ENCODE measurements around the gene PCCA.
"Not testable (repeated sequence)": the region's sequence is repeated elsewhere in the genome, so short reads cannot be mapped to it uniquely, and the experiment has no call there.

The PCCA gene

GRCh38 chr13:100141461-100141961 is 52.6 kb downstream of the PCCA start:
- DNase-seq = not testable (repeated sequence)

- no peak for DNase-seq
Measured at GRCh38 chr13:100146534-100146933, 57.6 kb downstream of the PCCA start.

- no peak for DNase-seq
Measured at GRCh38 chr13:100147825-100148224, 58.9 kb downstream of the PCCA start.

- no peak for DNase-seq
Measured at GRCh38 chr13:100148422-100148821, 59.5 kb downstream of the PCCA start.

DNA sequence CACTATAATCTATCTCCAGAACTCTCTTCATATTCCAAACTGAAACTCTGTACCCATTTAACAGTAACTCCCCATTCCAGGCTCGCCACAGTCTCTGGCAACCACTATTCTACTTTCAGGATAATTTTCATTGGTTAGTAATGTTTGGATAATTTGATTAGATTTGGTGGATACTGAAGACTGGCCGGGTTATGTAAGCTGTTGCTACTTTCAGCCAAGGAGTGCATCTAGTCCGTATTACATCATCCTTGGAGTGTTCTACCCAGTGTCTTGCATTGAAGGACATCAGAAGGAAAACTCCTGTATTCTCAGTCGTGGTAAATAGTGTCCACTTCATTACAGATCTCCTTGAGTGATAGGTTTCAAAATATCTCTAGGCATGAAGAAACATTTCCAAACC is 60.5 kb downstream of the PCCA start:
- DNase-seq = no peak

GRCh38 chr13:100150711-100151110 is 61.8 kb downstream of the PCCA start:
- not testable (repeated sequence) for DNase-seq

DNA sequence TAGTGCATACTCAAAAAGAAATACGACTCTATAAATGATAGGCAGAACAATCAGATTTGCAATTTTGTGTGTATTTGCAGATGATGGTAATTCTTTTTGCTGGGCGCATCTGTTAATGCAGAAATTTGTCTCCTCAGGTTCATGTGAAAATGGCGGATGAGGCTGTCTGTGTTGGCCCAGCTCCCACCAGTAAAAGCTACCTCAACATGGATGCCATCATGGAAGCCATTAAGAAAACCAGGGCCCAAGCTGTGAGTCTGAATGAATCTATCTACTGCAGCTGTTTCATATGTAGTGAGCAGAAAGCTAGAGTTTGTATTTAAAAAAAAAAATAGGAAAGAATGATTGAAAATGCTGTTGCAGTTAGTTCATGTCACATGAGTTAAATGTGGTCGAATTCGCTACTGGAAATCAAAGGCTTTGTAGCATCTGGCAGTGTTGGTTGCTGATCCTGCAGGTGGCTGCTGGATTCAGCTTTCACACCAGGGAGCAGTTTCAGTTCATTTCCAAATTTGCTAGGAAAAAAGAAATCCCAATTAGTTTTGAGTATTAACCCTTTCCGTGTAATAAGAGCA is 66.0 kb downstream of the PCCA start:
- no peak for DNase-seq

DNA sequence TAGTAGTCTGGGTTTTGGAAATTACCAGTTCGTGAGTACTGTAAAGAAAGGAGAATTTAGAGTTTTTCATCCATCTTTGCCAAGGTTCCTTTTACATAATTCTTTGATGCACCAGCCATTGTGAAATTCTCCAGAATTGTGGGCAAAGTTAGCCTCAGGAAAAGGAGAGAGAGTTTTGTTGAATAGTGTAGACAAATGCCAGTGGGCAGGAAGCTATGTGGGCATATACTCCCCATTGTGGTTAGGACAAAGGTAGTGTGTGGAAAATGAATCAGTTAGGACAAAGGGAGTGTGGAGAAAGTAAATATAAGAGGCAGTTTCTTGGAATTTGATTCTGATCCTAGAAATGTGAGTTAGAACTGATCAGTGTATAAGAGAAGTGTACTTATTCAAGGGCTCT is 67.9 kb downstream of the PCCA start:
- no peak for DNase-seq

GRCh38 chr13:100158569-100158968 is 69.7 kb downstream of the PCCA start:
- DNase-seq = no peak

DNA sequence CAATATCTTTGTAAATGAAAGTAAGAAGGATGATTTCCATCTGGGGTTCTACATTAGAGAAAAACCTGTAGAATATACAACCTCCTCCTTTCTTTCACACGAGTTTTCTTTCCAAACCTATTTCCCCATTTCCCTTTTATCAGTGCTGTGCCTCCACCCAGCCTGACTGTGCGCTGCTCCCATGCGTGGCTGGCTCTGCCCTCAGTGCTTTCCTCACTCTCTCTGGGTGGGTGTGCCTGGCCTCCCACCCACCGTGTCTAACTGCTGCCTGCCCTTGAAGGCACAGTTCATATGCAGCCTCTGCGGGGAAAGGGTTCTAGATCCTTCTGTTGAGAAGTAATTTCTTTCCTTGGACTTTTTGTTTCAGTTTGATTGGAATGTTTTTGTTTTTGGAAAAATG is 70.7 kb downstream of the PCCA start:
- DNase-seq = no peak

- no peak for DNase-seq
Measured at GRCh38 chr13:100160450-100160849, 71.6 kb downstream of the PCCA start.

- DNase-seq = no peak
Measured at GRCh38 chr13:100163375-100163774, 74.5 kb downstream of the PCCA start.

DNA sequence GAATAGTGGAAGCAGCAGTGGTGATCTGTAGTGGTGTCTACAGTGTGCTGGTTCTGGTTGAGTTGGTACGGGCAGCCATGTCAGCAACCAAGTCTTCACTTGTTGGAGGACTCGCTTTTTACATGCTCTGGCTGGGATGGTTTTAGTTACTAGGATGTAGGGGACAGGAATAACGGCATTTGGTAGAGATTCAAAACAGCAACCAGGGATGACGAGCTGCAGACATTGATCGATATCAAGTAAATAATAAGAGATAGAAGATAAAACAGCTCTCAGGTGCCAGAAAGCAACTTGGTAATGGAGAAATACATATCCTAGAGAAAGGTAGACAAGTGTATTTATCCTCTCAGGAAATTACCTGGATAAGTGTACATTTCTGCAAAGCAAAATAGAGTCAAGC is 84.3 kb downstream of the PCCA start:
- no peak for DNase-seq

DNA sequence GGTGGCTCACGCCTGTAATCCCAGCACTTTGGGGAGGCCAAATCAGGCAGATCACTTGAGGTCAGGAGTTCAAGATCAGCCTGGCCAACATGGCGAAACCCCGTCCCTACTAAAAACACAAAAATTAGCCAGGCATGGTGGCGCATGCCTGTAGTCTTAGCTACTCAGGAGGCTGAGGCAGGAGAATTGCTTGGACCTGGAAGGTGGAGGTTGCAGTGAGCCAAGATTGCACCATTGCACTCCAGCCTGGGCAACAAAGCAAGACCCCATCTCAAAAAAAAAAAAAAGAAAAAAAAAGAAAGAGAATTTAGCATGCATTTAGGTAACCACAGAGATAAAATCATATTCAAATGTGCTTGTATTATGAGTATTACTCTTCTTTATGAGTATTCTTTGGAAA is 85.6 kb downstream of the PCCA start:
- not testable (repeated sequence) for DNase-seq

- no peak for DNase-seq
Measured at GRCh38 chr13:100175078-100175802, 86.3 kb downstream of the PCCA start.

- no peak for DNase-seq
Measured at GRCh38 chr13:100175803-100176182, 86.9 kb downstream of the PCCA start.

DNA sequence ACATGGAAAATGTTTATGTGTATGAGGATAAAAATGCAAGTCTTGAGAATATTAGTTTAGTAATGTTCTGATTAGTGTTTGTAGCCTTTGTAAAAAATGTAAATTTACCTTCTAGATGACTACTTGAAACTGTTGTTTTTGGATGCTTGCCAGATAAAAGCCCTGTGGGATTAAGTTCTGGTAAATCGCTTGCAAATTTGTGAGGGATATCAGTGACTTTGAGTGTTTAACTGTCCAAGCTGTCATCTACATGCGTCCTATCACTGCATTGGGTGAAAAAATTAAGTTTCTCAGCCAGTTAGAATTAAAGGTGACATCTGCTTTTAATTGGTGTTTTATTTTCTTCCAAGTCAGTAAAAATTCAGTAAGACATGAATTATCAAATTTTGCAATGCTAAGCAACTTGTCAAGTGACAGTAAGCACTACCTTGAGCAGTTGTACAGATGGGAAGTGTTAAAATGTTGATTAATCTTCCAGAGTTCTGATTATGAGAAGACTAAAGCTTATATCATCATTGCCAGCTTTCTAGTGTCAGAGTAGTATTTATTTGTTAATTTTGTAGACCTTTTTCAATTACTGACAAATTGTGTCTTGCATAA is 88.0 kb downstream of the PCCA start:
- no peak for DNase-seq

- no peak for DNase-seq
Measured at GRCh38 chr13:100178309-100178708, 89.4 kb downstream of the PCCA start.

GRCh38 chr13:100179276-100179675 is 90.4 kb downstream of the PCCA start:
- DNase-seq = no peak

DNA sequence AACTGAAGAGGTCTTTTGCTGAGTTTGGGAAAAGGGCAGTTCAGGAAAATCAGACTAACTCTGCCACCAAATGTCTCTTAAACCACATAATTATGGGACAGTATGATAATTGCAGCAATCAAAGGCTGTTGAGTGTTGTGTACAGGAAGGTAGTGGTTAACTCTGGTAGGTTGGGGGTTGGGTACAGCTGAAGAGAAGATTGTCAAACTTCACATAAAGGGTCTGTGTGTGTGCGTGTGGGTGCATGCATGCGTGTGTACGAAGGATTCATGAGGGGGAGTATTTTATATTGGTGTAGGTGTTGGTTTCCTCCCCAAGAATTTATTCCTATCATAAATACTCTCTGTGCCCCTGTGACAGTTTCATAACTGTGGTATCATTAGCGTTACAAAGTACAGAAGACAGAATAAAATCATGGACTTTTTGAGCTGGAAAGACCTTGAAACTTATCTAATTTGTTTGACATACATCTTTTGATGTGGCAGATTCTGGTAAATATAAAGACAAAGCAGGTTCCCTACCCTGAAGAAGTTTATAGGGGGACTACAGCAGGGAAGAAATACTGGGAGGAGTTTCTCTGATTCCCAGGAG is 94.1 kb downstream of the PCCA start:
- DNase-seq = no peak

DNA sequence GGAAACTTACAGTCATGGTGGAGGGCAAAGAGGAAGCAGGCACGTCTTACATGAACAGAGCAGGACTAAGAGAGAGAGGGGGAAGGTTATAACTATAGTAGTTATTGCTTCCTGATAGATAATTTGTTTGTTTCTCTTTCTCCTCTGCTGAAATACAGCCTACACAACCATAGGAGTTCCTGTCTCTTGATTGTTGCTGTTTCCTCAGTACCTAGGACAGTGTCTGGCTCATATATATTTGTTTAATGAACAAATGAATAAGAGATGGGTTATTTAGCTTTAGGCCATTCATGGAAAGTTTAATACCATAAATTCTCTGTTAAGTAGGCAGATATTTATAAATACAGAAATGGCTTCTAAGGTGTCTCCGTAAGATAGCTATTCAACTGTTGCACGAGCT is 95.2 kb downstream of the PCCA start:
- no peak for DNase-seq

GRCh38 chr13:100195568-100195967 is 106.7 kb downstream of the PCCA start:
- no peak for DNase-seq

- DNase-seq = no peak
Measured at GRCh38 chr13:100196375-100196774, 107.5 kb downstream of the PCCA start.

DNA sequence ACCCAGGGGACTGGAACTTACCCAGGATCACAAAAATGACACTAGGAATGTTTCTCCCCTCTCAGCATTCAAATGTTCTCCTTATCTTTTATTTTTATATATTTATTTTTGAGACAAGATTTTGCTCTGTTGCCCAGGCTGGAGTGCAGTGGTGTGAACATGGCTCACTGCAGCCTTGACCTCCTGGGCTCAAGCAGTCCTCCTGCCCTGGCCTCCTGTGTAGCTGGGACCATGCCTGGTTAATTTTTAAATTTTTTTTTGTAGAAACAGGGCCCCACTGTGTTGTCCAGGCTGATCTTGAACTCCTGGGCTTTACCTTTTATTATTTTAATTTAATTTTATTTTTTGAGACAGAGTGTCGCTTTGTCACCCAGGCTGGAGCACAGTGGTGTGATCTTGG is 108.2 kb downstream of the PCCA start:
- DNase-seq = no peak
